Activated CD8-positive, alpha-beta memory T cell treated with anti-CD3 and anti-CD28 coated beads, Interleukin-2, amount 50 U/mL, for 1 hour (primary cell): ENCODE data around the gene GRID2.
"Not testable (repeated sequence)": the region's sequence is repeated elsewhere in the genome, so short reads cannot be mapped to it uniquely, and the experiment has no call there.

Experiments
- DNase-seq: peaks from one replicate; pipeline ENCODE4 v3.0.0-alpha.2; 2020; ENCODE audit errors: extremely low read depth

GRID2 gene

DNA sequence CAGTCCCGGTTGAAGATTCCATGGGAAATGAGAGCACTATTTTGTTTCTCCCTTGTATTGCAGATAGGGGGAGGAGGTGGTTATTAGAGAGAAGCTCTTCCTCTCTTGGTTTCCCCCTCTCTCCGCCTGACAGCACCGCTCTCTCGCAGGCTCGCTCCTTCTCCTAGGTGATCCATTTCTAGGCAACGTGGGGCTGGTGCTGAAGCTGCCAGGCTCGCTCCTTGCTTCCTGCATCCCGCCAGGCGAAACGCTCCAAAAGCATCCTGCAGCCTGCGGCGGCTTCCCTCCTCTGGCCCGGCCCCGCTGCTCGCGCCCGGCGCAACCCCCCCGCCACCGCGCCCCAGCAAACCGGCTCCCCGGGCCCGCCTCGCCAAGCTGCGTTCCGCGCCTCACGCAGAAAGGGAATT lies at the start of gene GRID2:
Gene GRID2, plus strand, starts transcription at position 346 of the 407 bp plus-strand sequence.
- no peak for DNase-seq

- no peak for DNase-seq
Observed at GRCh38 chr4:92253986-92254671, 49.6 kb upstream of the GRID2 start.

DNA sequence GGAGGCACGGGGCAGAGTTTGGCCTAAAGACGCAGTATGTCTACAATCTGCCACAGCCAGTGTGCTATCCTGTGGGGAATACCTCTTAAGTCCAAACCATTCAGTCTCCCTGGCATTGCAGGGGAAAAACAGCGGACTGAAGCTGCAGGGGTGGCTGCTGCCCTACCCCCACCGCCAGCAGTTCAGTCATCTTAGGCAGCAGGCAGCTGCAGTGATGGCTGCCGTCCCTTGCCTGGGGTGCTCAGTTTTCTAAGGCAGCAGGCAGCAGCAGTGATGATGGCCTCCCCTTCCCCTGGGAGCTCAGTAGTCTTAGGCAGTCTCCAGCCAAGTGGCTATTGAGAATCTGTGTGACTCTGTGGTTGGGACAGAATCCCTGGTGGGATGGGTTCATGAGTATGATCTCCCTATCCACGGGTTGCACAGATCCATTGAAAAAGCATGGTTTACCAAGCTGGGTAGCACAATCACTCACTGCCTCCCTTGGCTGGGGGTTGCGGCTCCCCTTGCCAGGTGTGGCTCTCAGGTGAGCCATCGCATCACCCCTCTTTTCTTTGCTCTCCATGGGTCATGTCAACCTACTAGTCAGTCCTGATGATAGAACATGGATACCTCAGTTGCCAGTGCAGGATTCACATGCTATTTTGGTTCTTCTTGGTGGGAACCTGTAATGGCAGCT lies 48.9 kb upstream of the GRID2 start:
- DNase-seq, result no peak

GRCh38 chr4:92255920-92256244 lies 47.9 kb upstream of the GRID2 start:
- DNase-seq, result no peak

DNA sequence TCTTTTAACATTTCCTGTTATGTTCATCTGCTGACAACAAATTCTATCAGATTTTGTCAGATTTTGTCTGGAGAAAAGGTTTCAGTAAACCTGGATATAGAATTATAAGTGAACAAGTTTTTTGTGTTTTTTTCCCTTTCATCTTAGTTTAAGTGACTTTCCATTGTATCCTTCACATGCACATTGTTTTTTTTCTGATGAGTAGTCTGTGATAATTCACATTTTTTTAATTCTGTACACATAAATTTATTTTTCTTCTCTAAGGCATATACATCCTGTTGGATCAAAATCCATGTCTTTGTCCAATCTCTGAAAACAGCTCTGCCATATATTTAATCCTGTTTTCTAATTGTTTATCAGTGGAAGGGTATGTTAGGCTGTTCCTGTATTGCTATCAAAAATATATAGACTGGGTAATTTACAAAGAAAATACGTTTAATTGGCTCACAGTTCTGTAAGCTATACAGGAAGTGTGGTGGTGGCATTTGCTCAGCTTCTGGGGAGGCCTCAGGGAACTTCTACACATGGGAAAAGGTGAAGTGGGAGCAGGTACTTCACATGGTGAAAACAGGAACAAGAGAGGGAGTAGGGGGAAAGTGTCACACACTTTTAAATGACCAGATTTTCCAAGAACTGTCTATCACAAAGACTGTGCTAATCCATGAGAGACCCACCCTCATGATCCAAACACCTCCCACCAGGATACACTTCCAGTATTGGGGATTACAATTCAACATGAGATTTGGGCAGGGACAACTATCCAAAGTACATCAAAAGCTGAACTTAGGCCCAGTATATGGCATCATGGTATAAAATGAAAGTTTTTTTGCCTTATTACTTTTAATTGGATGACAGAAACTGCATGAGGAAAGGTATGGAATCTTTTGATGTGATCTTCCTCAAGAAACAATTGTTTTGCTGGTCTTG lies 45.6 kb upstream of the GRID2 start:
- no peak for DNase-seq

- no peak for DNase-seq
Observed at GRCh38 chr4:92261256-92261655, 42.5 kb upstream of the GRID2 start.

DNA sequence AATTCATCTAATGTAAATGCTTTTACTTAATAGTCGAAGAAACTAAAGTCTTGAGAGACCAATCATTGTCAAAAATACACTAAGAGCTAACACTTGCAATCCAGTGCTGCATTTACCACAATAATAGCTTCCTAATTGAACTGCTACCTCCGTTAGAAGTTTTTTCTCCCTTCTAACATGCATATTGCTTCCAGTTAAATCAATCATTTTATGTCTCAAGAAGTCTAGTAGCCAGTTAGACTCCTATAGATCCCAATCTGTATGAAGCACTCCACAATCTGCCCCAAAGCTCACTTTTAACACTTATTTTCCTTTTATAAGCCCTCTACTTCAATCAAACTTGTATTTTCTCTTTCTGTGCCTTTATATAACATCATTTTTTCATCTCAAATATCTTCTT lies 41.4 kb upstream of the GRID2 start:
- no peak for DNase-seq

DNA sequence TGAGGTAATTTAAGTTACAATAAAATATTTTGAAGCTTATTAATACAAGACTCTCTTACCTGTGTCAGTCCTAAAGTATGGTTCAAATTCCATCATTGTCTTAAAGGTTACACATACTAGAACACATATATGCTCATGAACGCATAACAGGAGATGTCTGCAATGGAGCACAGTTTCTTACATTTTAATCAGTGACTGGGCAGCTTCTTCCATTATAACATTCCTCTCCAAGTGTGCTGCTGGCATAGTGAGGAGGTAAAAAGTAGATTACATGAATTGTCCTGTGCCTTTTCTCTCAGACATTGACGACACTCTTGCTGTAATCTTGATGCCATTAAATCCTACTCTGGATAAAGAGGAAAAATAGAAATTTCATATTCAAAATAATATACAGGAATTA lies 40.8 kb upstream of the GRID2 start:
- no peak for DNase-seq

GRCh38 chr4:92263575-92263974 lies 40.2 kb upstream of the GRID2 start:
- DNase-seq, result no peak

DNA sequence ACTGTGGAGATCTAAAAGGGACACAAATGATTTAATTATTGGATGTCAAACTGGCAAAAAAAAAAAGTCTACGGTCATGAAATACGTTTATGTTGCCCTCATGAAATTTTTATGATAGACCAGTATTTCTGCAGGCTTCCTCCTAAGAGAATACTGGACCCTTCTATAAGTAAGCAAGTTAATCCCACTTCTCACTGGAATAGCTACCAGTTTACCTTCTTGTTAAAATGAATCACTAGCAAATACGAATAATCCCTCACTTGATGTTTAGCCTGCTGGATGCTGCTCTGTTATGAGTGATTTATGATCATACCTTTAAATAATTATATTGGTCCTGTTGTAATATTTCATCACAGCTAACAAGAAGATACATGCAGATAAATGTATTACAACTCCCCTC lies 39.6 kb upstream of the GRID2 start:
- no peak for DNase-seq

- DNase-seq, result no peak
Observed at GRCh38 chr4:92265021-92265420, 38.7 kb upstream of the GRID2 start.

- DNase-seq, result no peak
Observed at GRCh38 chr4:92265798-92266197, 38.0 kb upstream of the GRID2 start.

DNA sequence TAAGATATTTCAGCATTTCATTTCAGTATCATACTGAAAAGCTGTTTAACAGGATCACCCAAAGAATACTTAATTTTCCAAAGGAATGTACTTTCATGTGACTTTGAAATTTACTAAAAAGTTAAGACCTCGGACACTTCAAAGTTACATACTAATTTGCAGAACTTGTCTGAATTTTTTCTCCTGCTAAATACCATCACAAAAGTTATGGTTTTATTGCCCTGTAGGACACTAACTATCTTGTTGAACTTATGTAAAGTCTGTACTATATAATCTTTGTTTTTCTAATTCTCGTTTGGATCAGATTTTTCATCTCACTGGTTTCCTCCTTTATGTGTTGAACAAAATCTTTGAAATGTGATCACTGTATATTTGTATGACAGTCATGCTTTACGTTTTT lies 37.2 kb upstream of the GRID2 start:
- no peak for DNase-seq

DNA sequence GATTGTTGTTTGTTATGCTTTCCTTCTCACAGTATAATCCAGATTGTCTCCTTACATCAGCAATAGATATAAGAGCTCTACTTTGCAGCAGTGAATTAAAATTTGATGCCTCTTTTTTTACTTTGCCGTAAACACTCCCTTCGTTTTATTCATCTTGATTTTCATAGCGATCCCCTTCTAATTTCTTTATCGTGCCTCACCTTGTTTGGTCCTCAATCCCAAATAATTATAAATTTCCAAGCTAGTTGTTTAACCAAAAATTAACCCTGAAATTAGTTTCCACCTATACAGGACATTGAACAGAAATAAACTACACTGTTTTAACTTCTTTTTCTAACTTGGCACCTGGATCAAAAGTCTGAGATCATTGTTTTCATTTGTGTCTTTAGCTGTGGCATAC lies 35.1 kb upstream of the GRID2 start:
- DNase-seq, result no peak

DNA sequence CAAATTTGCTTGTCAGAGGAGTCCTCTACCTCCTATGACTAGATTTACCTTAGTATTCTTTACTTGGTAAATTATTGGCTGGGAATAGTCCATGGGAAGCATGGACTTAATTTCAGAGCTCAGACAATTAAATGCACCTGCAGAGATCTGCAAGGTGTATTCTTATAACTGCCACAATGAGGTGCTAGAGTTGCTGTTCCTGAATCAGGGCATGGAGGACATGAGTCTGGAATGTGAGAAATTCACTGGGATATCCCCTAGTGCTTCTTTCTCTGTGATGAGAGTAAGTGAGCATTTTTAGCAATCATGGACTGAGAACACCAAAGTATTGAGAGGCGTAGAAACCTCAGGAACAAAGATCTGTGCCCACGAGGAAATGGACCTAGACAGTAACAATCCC lies 32.9 kb upstream of the GRID2 start:
- no peak for DNase-seq

GRCh38 chr4:92271551-92271950 lies 32.2 kb upstream of the GRID2 start:
- not testable (repeated sequence) for DNase-seq

GRCh38 chr4:92277057-92277881 lies 26.5 kb upstream of the GRID2 start:
- not testable (repeated sequence) for DNase-seq

GRCh38 chr4:92279296-92279695 lies 24.5 kb upstream of the GRID2 start:
- DNase-seq, result no peak

- DNase-seq, result no peak
Observed at GRCh38 chr4:92299152-92299551, 4.6 kb upstream of the GRID2 start.

DNA sequence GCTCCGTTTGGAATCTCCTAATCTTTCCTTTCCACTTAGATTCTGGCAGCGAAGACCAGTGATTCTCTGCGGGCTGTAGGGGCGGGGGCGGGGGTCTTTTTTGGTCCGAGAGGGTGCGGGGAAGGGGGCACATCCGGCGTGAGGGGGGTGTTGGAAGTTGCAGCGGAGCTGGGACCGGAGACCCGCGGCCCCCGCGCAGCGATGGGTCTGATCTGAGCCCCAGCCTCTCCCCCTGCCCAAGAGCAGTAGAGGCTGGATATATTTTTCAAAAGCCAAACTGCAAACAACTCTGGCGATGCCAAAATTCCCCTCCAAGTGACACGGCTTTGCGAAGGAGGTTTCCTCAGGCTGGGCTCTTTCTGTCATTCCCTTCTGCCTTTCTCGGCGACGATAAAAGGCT lies 355 bp downstream of the GRID2 start:
- DNase-seq, result no peak

GRCh38 chr4:92304606-92305005 lies 840 bp downstream of the GRID2 start:
- DNase-seq, result no peak
